ENCODE data around the gene AUTS2.

Gene AUTS2

GRCh38 chr7:69714886-69715576 is 116.8 kb downstream of the AUTS2 start:
- DNase-seq, result no peak

GRCh38 chr7:69717221-69717620 is 118.9 kb downstream of the AUTS2 start:
- no peak for DNase-seq

GRCh38 chr7:69719717-69720116 is 121.4 kb downstream of the AUTS2 start:
- DNase-seq, result no peak

GRCh38 chr7:69722843-69723242 is 124.6 kb downstream of the AUTS2 start:
- no peak for DNase-seq

GRCh38 chr7:69723663-69724062 is 125.4 kb downstream of the AUTS2 start:
- DNase-seq, result no peak

- peak in 1 of 51 donors; percentile 14 for DNase-seq
Observed at GRCh38 chr7:69728304-69728703, 130.0 kb downstream of the AUTS2 start.

- no peak for DNase-seq
Observed at GRCh38 chr7:69732203-69732602, 133.9 kb downstream of the AUTS2 start.

- DNase-seq, result no peak
Observed at GRCh38 chr7:69735582-69735981, 137.3 kb downstream of the AUTS2 start.

GRCh38 chr7:69736126-69736810 is 138.0 kb downstream of the AUTS2 start:
- DNase-seq, result no peak

GRCh38 chr7:69738396-69738951 is 140.2 kb downstream of the AUTS2 start:
- DNase-seq, result peak in 3 of 51 donors; percentile 4 to 43 (median 7)

GRCh38 chr7:69739190-69739589 is 140.9 kb downstream of the AUTS2 start:
- peak in 1 of 51 donors; percentile 30 for DNase-seq

GRCh38 chr7:69739931-69740431 is 141.7 kb downstream of the AUTS2 start:
- DNase-seq, result peak in 29 of 51 donors; percentile 1 to 51 (median 8)

GRCh38 chr7:69742237-69742636 is 144.0 kb downstream of the AUTS2 start:
- no peak for DNase-seq

GRCh38 chr7:69743436-69743835 is 145.2 kb downstream of the AUTS2 start:
- DNase-seq, result no peak

- DNase-seq, result no peak
Observed at GRCh38 chr7:69744026-69744425, 145.8 kb downstream of the AUTS2 start.

GRCh38 chr7:69746383-69746782 is 148.1 kb downstream of the AUTS2 start:
- DNase-seq, result no peak

GRCh38 chr7:69747144-69747543 is 148.9 kb downstream of the AUTS2 start:
- no peak for DNase-seq

- DNase-seq, result no peak
Observed at GRCh38 chr7:69748530-69748929, 150.3 kb downstream of the AUTS2 start.

- no peak for DNase-seq
Observed at GRCh38 chr7:69749372-69749979, 151.2 kb downstream of the AUTS2 start.

GRCh38 chr7:69749994-69750393 is 151.7 kb downstream of the AUTS2 start:
- no peak for DNase-seq

GRCh38 chr7:69751026-69751425 is 152.8 kb downstream of the AUTS2 start:
- no peak for DNase-seq

GRCh38 chr7:69753981-69754380 is 155.7 kb downstream of the AUTS2 start:
- no peak for DNase-seq

All from hypothalamus (tissue), 51 donors.